ENCODE measurements around the gene PLK3. TPM values are rescaled to one million over a fixed set of nuclear protein-coding genes. Genes with fewer than 3 reads are reported as not detected.

PLK3 gene
- total RNA-seq, 3 donors from 2014 or later (not counting 1 experiment from before 2014, with no cell fraction given), result 39.5 to 89.2 (median 78.1) TPM

DNA sequence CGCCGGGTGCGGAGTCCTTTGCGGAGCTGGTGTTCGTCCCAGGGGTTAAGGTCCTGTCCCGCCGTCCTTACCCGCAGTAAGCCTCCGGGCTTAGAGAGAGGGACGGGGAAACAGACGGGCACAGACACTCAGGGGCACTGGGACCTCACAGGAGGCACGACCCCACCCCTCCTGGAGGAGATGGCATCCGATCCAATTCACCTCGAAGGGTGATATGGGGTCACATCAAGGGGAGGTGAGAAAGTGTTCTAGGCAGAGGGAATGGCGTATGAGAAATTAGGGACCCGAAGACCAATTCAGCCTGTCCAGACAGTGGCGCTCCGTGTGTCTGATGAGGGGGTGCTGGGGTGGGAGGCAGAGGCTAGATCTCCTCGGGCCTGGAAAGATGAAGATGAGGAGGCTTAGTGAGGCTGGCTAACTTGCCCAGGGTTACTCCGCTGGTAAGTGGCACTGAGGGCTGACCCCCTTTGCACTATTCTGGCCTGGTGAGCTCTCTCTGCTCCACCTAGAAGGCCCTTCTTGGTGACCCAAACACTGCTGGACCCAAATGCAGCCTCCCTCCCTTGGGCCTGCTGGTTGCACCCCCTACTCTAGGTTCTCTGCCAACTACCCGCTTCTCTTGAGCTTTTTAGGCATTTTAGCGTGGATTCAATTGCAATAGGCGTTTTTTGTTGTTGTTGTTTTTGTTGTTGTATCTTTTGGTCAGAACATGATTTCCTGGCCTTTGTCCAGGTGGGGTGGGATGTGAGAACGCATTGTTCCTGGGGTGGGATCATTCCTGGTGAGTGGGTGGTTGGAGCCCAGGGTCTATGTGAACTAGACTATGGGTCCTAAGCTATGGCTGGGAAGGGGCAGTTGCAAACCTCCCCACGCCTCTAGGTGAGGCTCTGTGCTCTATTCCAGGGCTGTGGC, 20.4 kb downstream of the PLK3 start:
- no peaks in the 10 kb centered on the region for H3K9me3 Mint-ChIP-seq
- H3K4me1 ChIP-seq (ENCODE audit: control insufficient read depth, insufficient read depth, low read length), result peaks cover 30% of the 10 kb centered on the region
- no peaks in the 10 kb centered on the region for H3K36me3 Mint-ChIP-seq
- no peaks in the 10 kb centered on the region for H3K9me3 ChIP-seq (ENCODE audit: control insufficient read depth, insufficient read depth, low read length)
- H3K4me1 Mint-ChIP-seq, result peaks cover 26 to 38% of the 10 kb centered on the region in 2 donors
- TF ChIP-seq, protein P1, sequence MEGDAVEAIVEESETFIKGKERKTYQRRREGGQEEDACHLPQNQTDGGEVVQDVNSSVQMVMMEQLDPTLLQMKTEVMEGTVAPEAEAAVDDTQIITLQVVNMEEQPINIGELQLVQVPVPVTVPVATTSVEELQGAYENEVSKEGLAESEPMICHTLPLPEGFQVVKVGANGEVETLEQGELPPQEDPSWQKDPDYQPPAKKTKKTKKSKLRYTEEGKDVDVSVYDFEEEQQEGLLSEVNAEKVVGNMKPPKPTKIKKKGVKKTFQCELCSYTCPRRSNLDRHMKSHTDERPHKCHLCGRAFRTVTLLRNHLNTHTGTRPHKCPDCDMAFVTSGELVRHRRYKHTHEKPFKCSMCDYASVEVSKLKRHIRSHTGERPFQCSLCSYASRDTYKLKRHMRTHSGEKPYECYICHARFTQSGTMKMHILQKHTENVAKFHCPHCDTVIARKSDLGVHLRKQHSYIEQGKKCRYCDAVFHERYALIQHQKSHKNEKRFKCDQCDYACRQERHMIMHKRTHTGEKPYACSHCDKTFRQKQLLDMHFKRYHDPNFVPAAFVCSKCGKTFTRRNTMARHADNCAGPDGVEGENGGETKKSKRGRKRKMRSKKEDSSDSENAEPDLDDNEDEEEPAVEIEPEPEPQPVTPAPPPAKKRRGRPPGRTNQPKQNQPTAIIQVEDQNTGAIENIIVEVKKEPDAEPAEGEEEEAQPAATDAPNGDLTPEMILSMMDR (IDR thresholded peaks at IDR 0.05), result no peak
- H3K27me3 Mint-ChIP-seq (ENCODE audit: low read depth in 2 of 2), result no peaks in the 10 kb centered on the region
- no peak for DNase-seq
- peak overlapping the region; percentile 99 to 100 for H3K27ac Mint-ChIP-seq
- 24% methylated on average over 25 of the region's 25 CpGs for WGBS (ENCODE audit: insufficient coverage)
- intact Hi-C loops (cut with micrococcal nuclease), result no loop called here
- H3K27ac ChIP-seq (ENCODE audit: low read length), result peak overlapping the region; percentile 100
- peak overlapping the region; percentile 94 for H3K4me3 Mint-ChIP-seq
- peak overlapping the region; percentile 76 for H3K4me3 ChIP-seq (ENCODE audit: low read length)
- H3K36me3 ChIP-seq (ENCODE audit: control insufficient read depth, insufficient read depth, low read length), result no peaks in the 10 kb centered on the region
- H3K27me3 ChIP-seq (ENCODE audit: control insufficient read depth, insufficient read depth, low read length), result no peaks in the 10 kb centered on the region
- ATAC-seq, result no peak

DNA sequence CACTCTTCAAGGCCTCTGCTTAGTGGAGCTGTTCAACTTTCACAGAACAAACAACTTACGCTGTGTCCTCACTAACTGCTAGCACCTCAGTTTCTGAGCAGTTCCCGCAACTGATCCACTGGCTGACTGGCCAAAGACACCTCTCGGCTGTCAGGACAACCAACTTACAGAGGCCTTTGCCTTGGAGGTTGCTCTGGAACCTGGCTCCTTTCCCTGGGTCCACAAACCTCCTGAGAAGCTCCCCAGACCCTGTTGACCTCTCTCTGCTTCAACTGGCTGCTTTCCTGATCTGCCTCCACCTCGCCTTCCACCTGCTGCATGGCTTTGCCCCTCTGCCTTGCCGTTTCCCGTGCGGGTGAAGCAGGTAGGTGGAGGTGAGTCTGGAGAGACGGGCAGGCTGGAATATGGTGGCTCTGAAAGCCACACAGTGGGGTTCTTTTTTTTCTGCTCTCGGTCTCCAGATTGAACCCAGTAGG, 21.1 kb downstream of the PLK3 start:
- no peaks in the 10 kb centered on the region for H3K27me3 ChIP-seq (ENCODE audit: control insufficient read depth, insufficient read depth, low read length)
- no peak for ATAC-seq
- H3K27me3 Mint-ChIP-seq (ENCODE audit: low read depth in 2 of 2), result peaks cover 0 to 1% of the 10 kb centered on the region in 2 donors
- H3K9me3 ChIP-seq (ENCODE audit: control insufficient read depth, insufficient read depth, low read length), result no peaks in the 10 kb centered on the region
- peak overlapping the region; percentile 94 for H3K4me3 Mint-ChIP-seq
- intact Hi-C loops (cut with micrococcal nuclease), result no loop called here
- no peak for DNase-seq
- no peak overlapping the region for H3K4me3 ChIP-seq (ENCODE audit: low read length)
- no peaks in the 10 kb centered on the region for H3K9me3 Mint-ChIP-seq
- no peak overlapping the region for H3K27ac ChIP-seq (ENCODE audit: low read length)
- H3K36me3 ChIP-seq (ENCODE audit: control insufficient read depth, insufficient read depth, low read length), result no peaks in the 10 kb centered on the region
- 92% methylated on average over 9 of the region's 9 CpGs for WGBS (ENCODE audit: insufficient coverage)
- TF ChIP-seq, protein P1 (IDR thresholded peaks at IDR 0.05), result no peak
- H3K36me3 Mint-ChIP-seq, result no peaks in the 10 kb centered on the region
- peaks cover 30% of the 10 kb centered on the region for H3K4me1 ChIP-seq (ENCODE audit: control insufficient read depth, insufficient read depth, low read length)
- peaks cover 26 to 38% of the 10 kb centered on the region in 2 donors for H3K4me1 Mint-ChIP-seq
- peak overlapping the region; percentile 99 to 100 for H3K27ac Mint-ChIP-seq

DNA sequence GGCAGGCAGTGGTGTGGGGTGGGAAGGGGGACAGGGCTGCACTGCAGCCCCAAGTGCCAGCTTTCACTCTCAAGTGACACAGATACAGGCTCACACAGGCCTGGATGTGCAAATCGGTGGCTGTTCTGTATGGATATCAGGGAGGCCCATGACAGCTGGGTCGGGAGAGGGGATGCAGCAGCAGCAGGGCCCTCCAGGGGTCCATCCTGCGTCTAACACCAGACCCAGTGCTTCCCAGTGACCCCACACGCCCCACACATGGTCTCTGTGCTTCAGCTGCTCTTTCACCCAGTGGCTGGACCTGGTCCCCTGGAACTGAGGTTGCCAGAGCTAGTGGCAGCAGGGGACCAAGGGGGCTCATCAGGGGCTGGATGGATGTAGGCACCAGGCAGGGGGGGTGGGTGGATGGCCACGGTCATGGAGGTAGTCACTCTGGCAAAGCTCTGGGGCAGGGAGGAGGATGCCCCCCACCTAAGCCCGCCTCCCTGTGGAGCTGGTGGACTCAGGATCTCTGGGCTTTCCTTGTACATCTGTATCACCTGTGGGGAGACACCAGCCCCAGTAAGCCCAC, 22.0 kb downstream of the PLK3 start:
- H3K27ac ChIP-seq (ENCODE audit: low read length), result no peak overlapping the region
- TF ChIP-seq, protein P1 (IDR thresholded peaks at IDR 0.05), result no peak
- no peaks in the 10 kb centered on the region for H3K36me3 ChIP-seq (ENCODE audit: control insufficient read depth, insufficient read depth, low read length)
- H3K4me1 Mint-ChIP-seq, result peaks cover 26 to 38% of the 10 kb centered on the region in 2 donors
- no peak for ATAC-seq
- DNase-seq, result no peak
- intact Hi-C loops (cut with micrococcal nuclease), result no loop called here
- H3K9me3 ChIP-seq (ENCODE audit: control insufficient read depth, insufficient read depth, low read length), result no peaks in the 10 kb centered on the region
- H3K36me3 Mint-ChIP-seq, result no peaks in the 10 kb centered on the region
- no peak overlapping the region for H3K4me3 Mint-ChIP-seq
- 92% methylated on average over 6 of the region's 6 CpGs for WGBS (ENCODE audit: insufficient coverage)
- H3K4me3 ChIP-seq (ENCODE audit: low read length), result no peak overlapping the region
- peaks cover 0 to 4% of the 10 kb centered on the region in 2 donors for H3K27me3 Mint-ChIP-seq (ENCODE audit: low read depth in 2 of 2)
- H3K27ac Mint-ChIP-seq, result no peak overlapping the region
- no peaks in the 10 kb centered on the region for H3K27me3 ChIP-seq (ENCODE audit: control insufficient read depth, insufficient read depth, low read length)
- H3K4me1 ChIP-seq (ENCODE audit: control insufficient read depth, insufficient read depth, low read length), result peaks cover 35% of the 10 kb centered on the region
- H3K9me3 Mint-ChIP-seq, result no peaks in the 10 kb centered on the region

Measured in natural killer cell (primary cell).